Right atrium auricular region (tissue), 2 donors: ENCODE results near the gene CCDC134. TPM values are rescaled to one million over a fixed set of nuclear protein-coding genes. Genes with fewer than 3 reads are reported as not detected.
A peak's percentile ranks its signal among the peaks of the same experiment; 100 is the strongest.

Experiments used
- DNase-seq: peaks from one replicate; pipeline ENCODE4 v3.0.0-alpha.2; 2019; ENCODE audit warnings: low spot score
- H3K27ac ChIP-seq, 2 donors: fragments of 200-600 bp; sonication (generic); 1 replicate in 1 of 2; 2 replicates in 1 of 2; pipeline ENCODE4 v1.5.1; 2016 to 2019
- H3K27me3 ChIP-seq, 2 donors: fragments of 200-600 bp; sonication (generic); one replicate each; pipeline versions ENCODE4 v1.5.1 to v1.6.0; 2017 to 2019
- H3K36me3 ChIP-seq: fragments of 200-600 bp; sonication (generic); one replicate; pipeline ENCODE4 v1.5.1; 2016
- H3K4me1 ChIP-seq, 2 donors: fragments of 200-600 bp; sonication (generic); one replicate each; pipeline versions ENCODE4 v1.5.1 to v1.6.0; 2017 to 2019
- H3K4me3 ChIP-seq, 2 donors: fragments of 200-600 bp; sonication (generic); 1 replicate in 1 of 2; 2 replicates in 1 of 2; pipeline ENCODE4 v1.5.1; 2017 to 2019; ENCODE audit warnings: mild to moderate bottlenecking in 1 of 2, moderate library complexity in 1 of 2
- H3K9me3 ChIP-seq, 2 donors: fragments of 200-600 bp; sonication (generic); one replicate each; pipeline ENCODE4 v1.5.1; 2019
- total RNA-seq, 2 donors: library from RNA; depleted of rRNA; stranded (reverse); fragments of >200 nt; gene quantifications; one replicate each; pipeline ENCODE4 v1.1.0, GENCODE V29; 2016
- TF ChIP-seq, protein P1 (sequence below), 2 donors: fragments of 200-600 bp; sonication (generic); IDR thresholded peaks; one replicate each; pipeline ENCODE4 v1.5.1; 2019; ENCODE audit warnings: antibody characterized with exemption in 2 of 2

CCDC134 gene
- total RNA-seq, 2 donors from 2014 or later: 4.0 to 6.4 TPM

GRCh38 chr22:41826430-41827383, 26.2 kb downstream of the CCDC134 start:
- Histone ChIP-seq H3K27ac (peak overlapping the region; percentile 45 to 71), H3K9me3 (no peaks in the 10 kb centered on the region), H3K4me3 (no peak overlapping the region), H3K27me3 (no peaks in the 10 kb centered on the region), H3K36me3 (no peaks in the 10 kb centered on the region), H3K4me1 (peaks cover 0 to 36% of the 10 kb centered on the region in 2 donors)
- TF ChIP-seq, protein P1, sequence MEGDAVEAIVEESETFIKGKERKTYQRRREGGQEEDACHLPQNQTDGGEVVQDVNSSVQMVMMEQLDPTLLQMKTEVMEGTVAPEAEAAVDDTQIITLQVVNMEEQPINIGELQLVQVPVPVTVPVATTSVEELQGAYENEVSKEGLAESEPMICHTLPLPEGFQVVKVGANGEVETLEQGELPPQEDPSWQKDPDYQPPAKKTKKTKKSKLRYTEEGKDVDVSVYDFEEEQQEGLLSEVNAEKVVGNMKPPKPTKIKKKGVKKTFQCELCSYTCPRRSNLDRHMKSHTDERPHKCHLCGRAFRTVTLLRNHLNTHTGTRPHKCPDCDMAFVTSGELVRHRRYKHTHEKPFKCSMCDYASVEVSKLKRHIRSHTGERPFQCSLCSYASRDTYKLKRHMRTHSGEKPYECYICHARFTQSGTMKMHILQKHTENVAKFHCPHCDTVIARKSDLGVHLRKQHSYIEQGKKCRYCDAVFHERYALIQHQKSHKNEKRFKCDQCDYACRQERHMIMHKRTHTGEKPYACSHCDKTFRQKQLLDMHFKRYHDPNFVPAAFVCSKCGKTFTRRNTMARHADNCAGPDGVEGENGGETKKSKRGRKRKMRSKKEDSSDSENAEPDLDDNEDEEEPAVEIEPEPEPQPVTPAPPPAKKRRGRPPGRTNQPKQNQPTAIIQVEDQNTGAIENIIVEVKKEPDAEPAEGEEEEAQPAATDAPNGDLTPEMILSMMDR (IDR thresholded peaks at IDR 0.05): no peak
- DNase-seq: no peak

- no peaks in the 10 kb centered on the region for H3K27me3 ChIP-seq
- H3K27ac ChIP-seq: peak overlapping the region in 1 of 2 donors; percentile 71
- H3K4me3 ChIP-seq: no peak overlapping the region
- peaks cover 0 to 42% of the 10 kb centered on the region in 2 donors for H3K4me1 ChIP-seq
- no peaks in the 10 kb centered on the region for H3K36me3 ChIP-seq
- DNase-seq: no peak
- TF ChIP-seq, protein P1 (IDR thresholded peaks at IDR 0.05): no peak
- H3K9me3 ChIP-seq: no peaks in the 10 kb centered on the region
These were observed 27.2 kb downstream of the CCDC134 start for GRCh38 chr22:41827671-41828070.

GRCh38 chr22:41828516-41828915, 28.0 kb downstream of the CCDC134 start:
- Histone ChIP-seq H3K4me1 (peaks cover 0 to 42% of the 10 kb centered on the region in 2 donors), H3K4me3 (no peak overlapping the region), H3K36me3 (no peaks in the 10 kb centered on the region), H3K27ac (no peak overlapping the region), H3K9me3 (no peaks in the 10 kb centered on the region), H3K27me3 (no peaks in the 10 kb centered on the region)
- TF ChIP-seq, protein P1 (IDR thresholded peaks at IDR 0.05): no peak
- DNase-seq: no peak

DNA sequence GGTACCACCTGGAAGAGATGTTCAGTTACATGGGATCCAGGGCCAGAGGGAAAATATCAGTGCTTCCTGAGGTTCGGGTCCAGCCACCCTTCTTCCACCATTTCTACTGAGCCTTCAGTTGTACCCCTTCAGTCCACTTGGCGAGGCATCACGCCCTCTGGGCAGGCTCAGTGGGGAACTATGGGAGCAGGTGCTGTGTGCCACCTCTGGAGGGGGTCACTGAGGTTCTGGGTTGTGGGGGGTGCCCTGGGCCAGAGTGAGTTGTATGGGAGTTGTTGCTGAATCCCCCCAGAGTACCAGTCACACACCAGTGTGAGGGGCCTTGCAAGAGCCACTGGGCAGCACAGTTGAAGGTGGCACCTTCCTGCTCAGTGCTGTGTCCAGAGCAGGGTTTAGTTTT, 29.7 kb downstream of the CCDC134 start:
- peaks cover 0 to 48% of the 10 kb centered on the region in 2 donors for H3K4me1 ChIP-seq
- no peak for DNase-seq
- H3K36me3 ChIP-seq: no peaks in the 10 kb centered on the region
- H3K4me3 ChIP-seq: no peak overlapping the region
- H3K27ac ChIP-seq: no peak overlapping the region
- no peaks in the 10 kb centered on the region for H3K27me3 ChIP-seq
- TF ChIP-seq, protein P1 (IDR thresholded peaks at IDR 0.05): no peak
- no peaks in the 10 kb centered on the region for H3K9me3 ChIP-seq

GRCh38 chr22:41831383-41831782, 30.9 kb downstream of the CCDC134 start:
- Histone ChIP-seq H3K27me3 (no peaks in the 10 kb centered on the region), H3K36me3 (no peaks in the 10 kb centered on the region), H3K4me1 (peaks cover 0 to 36% of the 10 kb centered on the region in 2 donors), H3K4me3 (no peak overlapping the region), H3K27ac (peak overlapping the region in 1 of 2 donors; percentile 90), H3K9me3 (no peaks in the 10 kb centered on the region)
- TF ChIP-seq, protein P1 (IDR thresholded peaks at IDR 0.05): no peak
- no peak for DNase-seq
